ENCODE measurements around the gene ITGB2. TPM values are rescaled to one million over a fixed set of nuclear protein-coding genes. Genes with fewer than 3 reads are reported as not detected.

The ITGB2 gene
- total and polyA plus RNA-seq, 12 donors = 6.3 to 249 (median 98.9) TPM

DNA sequence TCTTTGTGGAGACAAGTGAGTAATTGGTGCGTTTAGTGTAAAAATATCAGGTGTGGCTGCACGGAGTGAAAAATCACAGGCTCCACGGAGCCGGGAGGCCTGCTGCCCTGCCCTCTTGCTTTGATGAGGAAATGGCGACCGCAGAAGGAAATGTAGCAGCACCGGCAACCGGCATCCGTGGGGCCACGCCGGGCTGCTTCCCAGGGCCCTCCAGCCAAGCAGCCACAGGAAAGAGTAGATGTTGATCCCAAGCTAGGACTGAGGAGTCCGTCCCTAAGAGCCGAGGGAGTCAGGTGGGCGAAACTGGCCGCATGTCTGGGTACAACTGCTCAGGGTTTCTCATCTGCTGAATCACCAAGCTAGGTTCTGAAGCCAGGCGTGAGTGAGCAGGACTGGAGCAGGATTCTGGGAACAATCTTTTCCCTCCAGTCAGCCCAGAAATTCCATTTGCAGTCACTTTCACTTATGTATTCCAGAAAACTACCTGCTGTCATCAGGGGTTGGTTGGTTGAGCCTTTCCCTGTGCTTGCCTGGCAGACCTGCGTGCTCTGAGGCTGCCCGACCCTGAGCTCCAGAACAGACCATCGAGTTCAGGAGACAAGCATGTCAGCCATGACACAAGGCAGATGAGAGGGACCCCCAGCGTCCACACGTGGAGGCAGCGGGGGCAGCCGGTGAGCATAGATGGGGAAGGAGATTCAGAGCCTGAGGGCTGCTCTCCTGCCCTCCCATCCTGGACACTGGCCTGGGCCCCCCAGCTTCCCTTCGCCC is 5.8 kb upstream of the ITGB2 start:
- WGBS, 4 donors = 38 to 55% (median 50%) methylated on average over 11 to 24 of the region's 24 CpGs
- no peak overlapping the region for H3K27ac ChIP-seq
- H3K4me1 ChIP-seq (replicated peaks in 1 of 2) = peaks cover 3 to 20% of the 10 kb centered on the region in 2 donors
- TF ChIP-seq, protein P1, sequence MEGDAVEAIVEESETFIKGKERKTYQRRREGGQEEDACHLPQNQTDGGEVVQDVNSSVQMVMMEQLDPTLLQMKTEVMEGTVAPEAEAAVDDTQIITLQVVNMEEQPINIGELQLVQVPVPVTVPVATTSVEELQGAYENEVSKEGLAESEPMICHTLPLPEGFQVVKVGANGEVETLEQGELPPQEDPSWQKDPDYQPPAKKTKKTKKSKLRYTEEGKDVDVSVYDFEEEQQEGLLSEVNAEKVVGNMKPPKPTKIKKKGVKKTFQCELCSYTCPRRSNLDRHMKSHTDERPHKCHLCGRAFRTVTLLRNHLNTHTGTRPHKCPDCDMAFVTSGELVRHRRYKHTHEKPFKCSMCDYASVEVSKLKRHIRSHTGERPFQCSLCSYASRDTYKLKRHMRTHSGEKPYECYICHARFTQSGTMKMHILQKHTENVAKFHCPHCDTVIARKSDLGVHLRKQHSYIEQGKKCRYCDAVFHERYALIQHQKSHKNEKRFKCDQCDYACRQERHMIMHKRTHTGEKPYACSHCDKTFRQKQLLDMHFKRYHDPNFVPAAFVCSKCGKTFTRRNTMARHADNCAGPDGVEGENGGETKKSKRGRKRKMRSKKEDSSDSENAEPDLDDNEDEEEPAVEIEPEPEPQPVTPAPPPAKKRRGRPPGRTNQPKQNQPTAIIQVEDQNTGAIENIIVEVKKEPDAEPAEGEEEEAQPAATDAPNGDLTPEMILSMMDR (IDR thresholded peaks at IDR 0.05) = no peak
- TF ChIP-seq POLR2A (IDR thresholded peaks at IDR 0.05) = no peak
- DNase-seq = no peak
- no peaks in the 10 kb centered on the region for H3K36me3 ChIP-seq (replicated peaks in 1 of 2)
- H3K4me3 ChIP-seq = no peak overlapping the region
- H3K27me3 ChIP-seq = peaks cover 8% of the 10 kb centered on the region
- no peaks in the 10 kb centered on the region for H3K9me3 ChIP-seq (replicated peaks in 1 of 3)
- intact Hi-C loops (cut with DNase I) = no loop called here

DNA sequence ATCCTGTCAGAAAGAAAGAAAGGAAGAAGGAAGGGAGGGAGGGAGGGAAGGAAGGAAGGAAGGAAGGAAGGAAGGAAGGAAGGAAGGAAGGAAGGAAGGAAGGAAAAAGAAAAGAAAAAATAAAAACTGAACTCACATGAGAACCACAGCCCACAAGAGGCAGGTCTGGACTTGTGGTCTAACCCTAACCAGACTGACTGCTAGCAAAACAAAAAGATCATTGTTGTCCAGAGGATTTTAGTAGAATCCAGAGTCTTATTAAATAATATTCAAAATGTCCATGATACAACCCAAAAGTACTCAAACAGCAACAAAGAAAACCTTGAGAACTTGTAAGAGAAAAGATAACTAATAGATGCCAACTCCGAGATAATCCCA is 4.7 kb upstream of the ITGB2 start:
- Histone ChIP-seq H3K36me3 (replicated peaks in 1 of 2) (no peaks in the 10 kb centered on the region), H3K27ac (no peak overlapping the region), H3K9me3 (replicated peaks in 1 of 3) (no peaks in the 10 kb centered on the region), H3K4me1 (replicated peaks in 1 of 2) (peaks cover 0 to 13% of the 10 kb centered on the region in 2 donors), H3K27me3 (peaks cover 12% of the 10 kb centered on the region), H3K4me3 (no peak overlapping the region)
- no peak for DNase-seq
- WGBS, 4 donors = 52 to 71% (median 53%) methylated on average over 1 of the region's 1 CpG
- TF ChIP-seq, protein P1 (IDR thresholded peaks at IDR 0.05) = no peak
- TF ChIP-seq POLR2A (IDR thresholded peaks at IDR 0.05) = no peak
- intact Hi-C loops (cut with DNase I) = no loop called here

DNA sequence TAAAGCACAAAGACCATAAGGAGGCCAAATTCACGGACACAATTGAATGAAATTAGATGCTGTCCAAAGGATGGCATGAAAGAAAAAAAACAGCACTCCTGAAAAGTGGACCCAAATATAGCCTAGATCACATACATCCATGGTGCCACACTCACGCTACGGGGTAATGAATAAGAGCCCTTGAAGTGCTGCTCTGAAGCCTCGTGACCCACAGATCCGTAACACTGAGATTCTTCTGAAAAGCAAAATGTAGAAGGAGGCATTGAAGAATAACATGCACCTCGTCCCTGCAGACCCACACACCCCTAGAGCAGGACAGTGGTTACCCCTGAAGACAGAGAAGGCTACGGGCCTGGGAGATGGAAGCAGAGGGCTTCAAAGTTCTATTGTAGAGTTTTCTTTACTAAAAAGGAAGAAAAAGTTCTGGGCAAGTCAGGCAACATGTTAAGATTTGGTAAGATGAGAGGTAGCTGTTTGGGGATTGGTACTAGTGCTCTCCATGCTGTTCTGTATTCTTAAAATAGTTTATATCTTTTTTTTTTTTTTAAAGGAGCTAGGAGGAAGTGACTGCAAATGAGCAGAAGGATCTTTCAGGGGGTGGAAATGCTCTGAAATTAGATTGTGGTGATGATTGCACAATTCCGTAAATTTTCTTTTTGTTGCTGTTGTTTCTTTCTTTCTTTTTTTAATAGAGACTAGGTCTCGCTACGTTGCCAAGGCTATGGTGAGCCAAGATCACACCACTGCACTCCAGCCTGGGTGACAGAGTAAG is 4.1 kb upstream of the ITGB2 start:
- no peak for DNase-seq
- peaks cover 16% of the 10 kb centered on the region for H3K27me3 ChIP-seq
- H3K4me3 ChIP-seq = no peak overlapping the region
- H3K9me3 ChIP-seq (replicated peaks in 1 of 3) = no peaks in the 10 kb centered on the region
- no peaks in the 10 kb centered on the region for H3K36me3 ChIP-seq (replicated peaks in 1 of 2)
- whole genome bisulfite sequencing, 4 donors = 54 to 65% (median 57%) methylated on average over 10 of the region's 10 CpGs
- peaks cover 0 to 13% of the 10 kb centered on the region in 2 donors for H3K4me1 ChIP-seq (replicated peaks in 1 of 2)
- intact Hi-C loops (cut with DNase I) = no loop called here
- TF ChIP-seq, protein P1 (IDR thresholded peaks at IDR 0.05) = no peak
- no peak for TF ChIP-seq POLR2A (IDR thresholded peaks at IDR 0.05)
- peak overlapping the region in 1 of 5 donors; percentile 26 for H3K27ac ChIP-seq

DNA sequence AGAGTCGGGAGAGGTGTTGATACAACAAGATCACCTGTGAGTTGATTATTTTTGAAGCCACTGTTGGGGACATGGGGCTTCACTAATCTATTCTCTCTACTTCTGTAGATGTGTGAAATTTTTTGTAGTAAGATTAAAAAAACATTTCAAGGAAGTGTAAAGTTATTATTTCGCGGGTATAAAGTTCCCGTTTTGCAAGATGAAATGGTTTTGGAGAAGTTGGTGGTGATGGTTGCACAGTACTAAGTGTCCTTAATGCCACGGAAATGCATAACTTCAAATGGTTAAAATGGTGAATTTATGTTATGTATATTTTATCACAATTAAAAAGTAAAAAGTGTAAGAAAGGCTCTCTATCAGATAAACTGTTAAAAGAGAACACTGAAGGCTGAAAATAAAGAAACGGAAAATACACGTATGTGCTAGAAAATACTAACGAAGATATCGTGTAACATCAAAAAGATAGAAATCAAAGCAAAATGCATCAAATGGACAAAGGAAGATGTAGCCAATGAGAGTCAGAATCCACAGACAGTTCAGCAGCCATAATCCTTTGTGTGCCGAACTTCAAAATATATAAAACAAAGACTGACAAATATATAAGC is 2.9 kb upstream of the ITGB2 start:
- no peak for TF ChIP-seq POLR2A (IDR thresholded peaks at IDR 0.05)
- Histone ChIP-seq H3K4me1 (replicated peaks in 1 of 2) (peaks cover 0 to 13% of the 10 kb centered on the region in 2 donors), H3K27me3 (peaks cover 21% of the 10 kb centered on the region), H3K27ac (no peak overlapping the region), H3K9me3 (replicated peaks in 1 of 3) (no peaks in the 10 kb centered on the region), H3K4me3 (no peak overlapping the region), H3K36me3 (replicated peaks in 1 of 2) (no peaks in the 10 kb centered on the region)
- WGBS, 4 donors = 67 to 82% (median 71%) methylated on average over 10 of the region's 10 CpGs
- DNase-seq = no peak
- intact Hi-C loops (cut with DNase I) = no loop called here
